Astrocyte of the spinal cord (primary cell): ENCODE measurements around the gene MACROH2A1.

Source experiments
- DNase-seq: peaks from one replicate; pipeline ENCODE4 v3.0.0; 2011; ENCODE audit warnings: low read depth, low spot score
- H3K4me3 ChIP-seq: 2 replicates; pipeline ENCODE4 v1.5.1; 2011; ENCODE audit warnings: low read depth, mild to moderate bottlenecking, low read length, moderate library complexity
- in situ Hi-C: cut with HindIII; loops from 2 replicates; pipeline ENCODE4 v1.10.0; 2017; ENCODE audit warnings: low sequenced_read_pairs
- TF ChIP-seq, protein P1 (sequence below): IDR thresholded peaks from 2 replicates; pipeline ENCODE4 v1.5.1; 2012; ENCODE audit warnings: low read depth, mild to moderate bottlenecking, low read length, inconsistent platforms

The MACROH2A1 gene

DNA sequence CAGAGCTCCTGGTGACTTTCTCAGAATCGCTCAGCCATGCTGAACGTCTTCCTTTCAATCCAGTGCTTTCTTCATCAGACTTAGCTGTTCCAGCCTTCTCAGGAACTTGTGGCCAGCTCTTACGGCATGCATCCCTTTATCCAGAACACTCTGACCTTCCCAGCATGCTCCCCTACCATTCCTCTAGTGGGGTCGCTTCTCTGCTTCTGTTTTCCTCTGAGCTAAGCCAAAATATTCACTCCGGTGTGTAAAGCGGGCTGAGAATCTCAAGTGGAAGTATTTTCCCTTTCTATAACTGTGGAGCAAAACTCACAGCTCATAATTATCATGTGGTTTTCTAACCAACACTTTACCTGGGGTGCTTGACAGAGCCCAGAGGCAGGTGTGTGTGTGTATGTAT lies 41.9 kb upstream of the MACROH2A1 start:
- TF ChIP-seq, protein P1, sequence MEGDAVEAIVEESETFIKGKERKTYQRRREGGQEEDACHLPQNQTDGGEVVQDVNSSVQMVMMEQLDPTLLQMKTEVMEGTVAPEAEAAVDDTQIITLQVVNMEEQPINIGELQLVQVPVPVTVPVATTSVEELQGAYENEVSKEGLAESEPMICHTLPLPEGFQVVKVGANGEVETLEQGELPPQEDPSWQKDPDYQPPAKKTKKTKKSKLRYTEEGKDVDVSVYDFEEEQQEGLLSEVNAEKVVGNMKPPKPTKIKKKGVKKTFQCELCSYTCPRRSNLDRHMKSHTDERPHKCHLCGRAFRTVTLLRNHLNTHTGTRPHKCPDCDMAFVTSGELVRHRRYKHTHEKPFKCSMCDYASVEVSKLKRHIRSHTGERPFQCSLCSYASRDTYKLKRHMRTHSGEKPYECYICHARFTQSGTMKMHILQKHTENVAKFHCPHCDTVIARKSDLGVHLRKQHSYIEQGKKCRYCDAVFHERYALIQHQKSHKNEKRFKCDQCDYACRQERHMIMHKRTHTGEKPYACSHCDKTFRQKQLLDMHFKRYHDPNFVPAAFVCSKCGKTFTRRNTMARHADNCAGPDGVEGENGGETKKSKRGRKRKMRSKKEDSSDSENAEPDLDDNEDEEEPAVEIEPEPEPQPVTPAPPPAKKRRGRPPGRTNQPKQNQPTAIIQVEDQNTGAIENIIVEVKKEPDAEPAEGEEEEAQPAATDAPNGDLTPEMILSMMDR, result no peak
- no peak for DNase-seq
- H3K4me3 ChIP-seq, result no peak overlapping the region
- in situ Hi-C loops, result no loop called here

DNA sequence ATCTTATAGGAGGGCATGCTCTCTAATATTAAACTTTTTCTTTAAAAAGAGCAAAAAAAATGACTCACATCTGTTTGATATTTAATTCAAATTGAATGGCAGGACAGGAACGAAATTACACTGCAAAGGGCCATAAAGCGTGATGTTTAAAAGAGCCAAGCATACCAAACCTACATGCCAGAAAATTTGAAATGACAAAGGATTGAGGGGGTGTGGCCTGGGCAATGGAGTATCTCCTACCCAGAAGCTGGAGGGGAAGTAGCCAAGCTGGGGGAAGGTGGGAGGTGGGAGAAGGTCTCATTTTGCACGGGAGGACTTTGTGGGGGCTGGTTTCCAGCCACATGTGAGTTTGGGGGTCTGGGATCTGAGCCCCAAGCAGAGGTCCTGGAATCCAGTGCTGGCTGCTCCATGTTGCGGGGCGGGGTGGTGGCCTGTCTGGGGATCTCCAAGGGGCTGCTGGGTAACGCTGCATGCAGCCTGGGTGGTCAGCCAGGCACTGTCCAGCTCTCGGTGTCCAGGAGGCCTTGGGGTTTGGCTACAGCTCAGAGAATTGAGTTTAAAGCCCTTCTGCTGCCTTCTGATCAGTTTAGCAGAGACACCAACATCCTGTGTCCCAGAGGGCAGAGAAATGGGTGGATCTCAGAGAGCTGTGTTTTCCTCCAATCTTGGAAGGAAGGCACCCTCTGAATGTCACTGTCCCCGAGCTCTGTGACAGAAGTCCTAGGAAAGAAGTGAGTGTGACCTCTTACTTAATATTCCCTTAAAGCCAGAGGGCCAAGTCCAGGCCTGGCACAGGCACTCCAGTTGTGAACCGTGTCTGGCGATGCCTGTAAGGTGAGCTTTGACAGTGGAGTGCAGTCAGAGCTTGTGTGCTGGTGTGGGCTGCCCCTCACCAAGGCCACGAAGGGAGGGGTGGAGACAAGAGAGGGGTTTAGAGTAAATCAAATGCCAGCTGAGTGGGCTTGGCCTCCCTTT lies 40.5 kb upstream of the MACROH2A1 start:
- H3K4me3 ChIP-seq, result no peak overlapping the region
- in situ Hi-C loops, result no loop called here
- TF ChIP-seq, protein P1, result no peak
- no peak for DNase-seq

DNA sequence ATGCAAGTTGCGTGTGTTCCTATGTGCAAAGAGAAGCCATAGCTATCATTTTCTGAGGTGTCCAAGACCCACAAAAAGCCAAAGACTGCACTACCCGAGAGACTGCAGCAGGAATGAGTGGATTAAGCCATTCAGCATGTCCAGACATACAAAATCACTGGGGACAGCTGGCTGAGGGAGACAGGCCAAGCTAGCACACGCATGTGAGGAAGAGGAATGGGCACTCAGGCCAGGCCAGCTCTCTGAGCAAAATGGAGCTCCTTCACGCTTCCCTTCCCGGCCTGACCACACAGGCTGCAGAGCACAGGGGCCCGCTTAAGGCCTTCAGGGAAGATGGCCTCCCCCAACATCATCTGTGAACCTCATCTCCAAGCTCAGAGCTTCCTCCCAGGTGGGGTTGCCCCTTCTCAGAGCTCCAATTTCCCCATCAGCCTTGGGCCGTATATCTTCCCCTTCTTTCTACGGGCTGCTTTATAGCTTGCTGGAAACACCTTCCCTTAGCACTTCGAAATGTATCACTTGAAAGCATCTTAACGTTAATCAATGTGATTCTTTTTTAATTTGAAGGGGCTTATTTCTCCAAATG lies 39.7 kb upstream of the MACROH2A1 start:
- DNase-seq, result no peak
- H3K4me3 ChIP-seq, result no peak overlapping the region
- TF ChIP-seq, protein P1, result no peak
- in situ Hi-C loops, result no loop called here

DNA sequence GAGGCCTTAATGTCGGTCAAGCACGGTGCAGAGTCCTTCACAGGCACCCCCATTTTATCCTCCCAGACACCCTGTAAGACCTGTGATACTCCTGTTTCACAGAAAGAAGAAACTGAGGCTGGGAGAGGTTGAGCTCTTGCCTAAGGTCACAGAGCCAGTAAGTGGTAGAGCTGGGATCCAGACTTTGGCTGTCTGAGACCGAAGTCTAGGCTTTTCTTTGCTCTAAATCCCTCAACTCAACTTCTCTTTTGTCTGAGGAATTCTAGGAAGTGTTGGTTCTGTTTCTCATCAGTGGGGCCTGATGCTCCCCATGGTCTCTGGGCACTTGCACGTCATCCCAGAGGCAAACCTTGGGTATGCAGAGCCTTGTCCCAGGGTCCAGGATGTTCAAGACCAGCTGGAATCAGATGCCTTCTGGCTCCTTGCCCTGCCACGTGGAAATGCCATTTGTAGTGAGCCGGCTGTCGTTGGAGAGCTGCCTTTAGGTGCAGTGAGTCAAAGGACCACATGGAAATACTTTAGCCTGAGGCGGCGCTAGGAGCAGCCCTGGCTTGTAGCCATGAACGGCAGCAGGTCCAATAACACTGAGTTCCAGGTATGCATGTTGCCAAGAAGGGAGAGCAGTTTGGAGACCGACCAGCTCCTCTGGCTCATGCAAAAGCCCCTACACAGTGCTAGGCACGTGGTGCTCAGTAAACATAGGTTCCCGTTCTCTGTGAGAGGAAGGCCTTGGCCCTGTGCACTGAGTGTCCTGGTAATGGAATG lies 38.9 kb upstream of the MACROH2A1 start:
- no peak overlapping the region for H3K4me3 ChIP-seq
- in situ Hi-C loops, result no loop called here
- peak; percentile 87 for DNase-seq
- TF ChIP-seq, protein P1, result peak; percentile 9

DNA sequence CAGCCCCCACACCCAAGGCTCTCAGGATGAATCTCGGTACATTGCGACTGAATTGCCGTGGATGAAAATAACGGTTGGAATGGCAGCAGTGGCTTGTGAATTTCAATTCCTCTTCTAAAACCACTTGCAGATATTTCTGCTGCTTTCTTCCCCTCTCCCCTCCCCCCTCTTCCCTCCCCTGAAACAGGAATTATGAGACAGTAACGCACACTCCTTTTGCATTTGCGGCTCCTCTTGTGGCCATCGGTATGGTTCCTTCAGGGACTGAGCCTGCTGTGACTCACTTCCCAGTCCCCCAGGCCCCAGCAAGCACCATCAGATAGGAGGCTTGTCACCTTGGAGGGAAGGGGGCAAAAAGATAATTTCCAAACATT lies 38.4 kb upstream of the MACROH2A1 start:
- H3K4me3 ChIP-seq, result no peak overlapping the region
- in situ Hi-C loops, result no loop called here
- TF ChIP-seq, protein P1, result no peak
- DNase-seq, result peak; percentile 13

DNA sequence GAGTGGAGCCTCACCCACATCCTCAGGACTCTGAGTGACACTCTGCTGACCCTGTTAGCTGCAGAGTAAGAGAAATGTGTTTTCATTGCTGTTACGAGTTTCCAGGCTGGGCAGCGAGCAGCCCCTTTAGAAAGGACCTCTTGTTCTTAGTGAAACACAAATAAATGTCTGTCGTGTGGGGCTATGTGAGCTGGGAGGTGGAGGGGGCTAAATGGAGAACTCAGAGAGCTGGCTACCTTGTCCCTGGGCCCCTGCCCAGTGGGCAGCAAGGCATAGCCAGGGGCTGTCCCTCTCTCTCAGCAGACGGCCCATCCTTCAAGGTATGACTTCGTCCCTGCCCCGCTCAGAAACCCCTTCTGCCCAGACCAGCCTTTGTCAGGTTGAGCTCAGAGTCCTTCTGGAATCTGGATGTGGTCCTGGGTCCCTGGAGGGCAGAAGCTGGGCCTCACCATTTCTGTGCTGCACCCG lies 38.0 kb upstream of the MACROH2A1 start:
- no peak for DNase-seq
- in situ Hi-C loops, result no loop called here
- TF ChIP-seq, protein P1, result no peak
- H3K4me3 ChIP-seq, result no peak overlapping the region
